Endothelial cell of hepatic sinusoid (primary cell): ENCODE measurements around the gene VGLL4.
"Not testable (repeated sequence)": the region's sequence is repeated elsewhere in the genome, so short reads cannot be mapped to it uniquely, and the experiment has no call there.

Source experiments
- in situ Hi-C: cut with HindIII; loops from 2 replicates; pipeline ENCODE4 v1.10.0; 2017; ENCODE audit warnings: low sequenced_read_pairs

Gene VGLL4

DNA sequence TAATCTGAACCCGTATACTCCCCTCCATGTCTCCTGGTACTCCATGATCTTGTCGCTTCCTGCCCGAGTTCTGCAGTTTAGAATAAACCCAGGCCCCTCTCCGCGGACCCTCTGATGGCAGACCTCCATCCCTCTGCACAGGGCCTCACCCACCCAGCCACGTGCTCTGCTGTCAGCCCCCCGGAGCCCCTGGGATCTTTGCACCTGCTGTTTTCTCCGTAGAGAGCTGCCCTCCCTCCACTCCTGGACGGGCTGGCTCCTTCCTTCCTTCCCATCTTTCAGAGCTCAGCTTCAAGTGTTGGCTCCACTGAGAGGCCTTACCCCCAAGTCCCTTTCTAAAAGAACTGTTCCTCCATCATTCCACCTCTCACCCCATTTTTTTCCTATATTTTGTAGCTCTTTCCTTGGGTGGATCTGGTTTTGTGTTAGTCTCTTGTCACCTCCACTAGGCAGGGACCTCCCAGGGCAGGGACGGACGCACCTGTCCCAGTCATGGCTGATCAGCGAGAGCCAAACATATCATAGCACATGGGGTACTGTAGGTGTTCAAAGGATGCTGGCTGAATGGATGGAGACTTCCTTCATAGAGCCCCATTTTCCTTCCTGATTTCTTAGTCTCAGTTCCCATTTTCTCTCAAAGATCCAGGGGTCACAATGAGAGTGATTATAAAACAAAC, 106.6 kb downstream of the VGLL4 start:
- in situ Hi-C loops: no loop called here

DNA sequence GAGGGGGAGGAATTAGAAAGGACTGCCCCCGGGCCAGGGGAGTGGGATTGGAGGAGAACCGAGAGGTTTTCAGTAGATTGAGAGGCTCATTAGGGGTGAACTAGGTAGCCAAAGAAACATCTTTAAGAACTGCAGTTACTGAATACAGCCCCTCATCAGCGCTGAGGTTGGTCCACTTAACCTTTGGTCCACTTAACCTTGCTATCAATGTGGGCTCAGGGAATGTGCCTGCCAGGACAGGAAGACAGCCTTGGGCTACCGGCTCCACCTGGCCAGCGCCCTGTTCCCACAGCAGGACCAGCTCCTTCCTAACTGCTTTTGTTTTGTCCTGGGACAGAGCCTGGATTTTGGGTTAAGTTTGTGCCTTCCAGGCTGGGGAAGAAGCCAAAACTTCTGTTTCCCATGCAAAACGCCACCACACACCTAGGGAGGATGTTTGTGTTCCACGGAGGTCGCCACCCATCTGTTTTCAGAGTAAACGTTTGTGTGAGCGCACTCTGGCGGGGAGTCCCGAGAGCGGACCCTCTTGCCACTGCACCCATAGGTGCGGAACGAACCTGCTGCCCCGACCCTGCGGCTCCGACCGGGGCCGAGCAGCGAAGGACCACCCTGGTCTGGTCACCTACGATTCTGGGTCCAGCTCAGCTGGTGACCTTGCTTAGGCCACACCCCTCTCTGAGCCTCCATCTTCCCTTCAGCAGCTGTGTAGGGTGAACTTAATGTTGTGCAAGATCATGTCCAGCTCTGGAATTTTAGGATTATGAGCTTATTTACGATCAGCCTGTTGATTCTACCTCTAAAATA, 107.4 kb downstream of the VGLL4 start:
- in situ Hi-C loops: no loop called here

DNA sequence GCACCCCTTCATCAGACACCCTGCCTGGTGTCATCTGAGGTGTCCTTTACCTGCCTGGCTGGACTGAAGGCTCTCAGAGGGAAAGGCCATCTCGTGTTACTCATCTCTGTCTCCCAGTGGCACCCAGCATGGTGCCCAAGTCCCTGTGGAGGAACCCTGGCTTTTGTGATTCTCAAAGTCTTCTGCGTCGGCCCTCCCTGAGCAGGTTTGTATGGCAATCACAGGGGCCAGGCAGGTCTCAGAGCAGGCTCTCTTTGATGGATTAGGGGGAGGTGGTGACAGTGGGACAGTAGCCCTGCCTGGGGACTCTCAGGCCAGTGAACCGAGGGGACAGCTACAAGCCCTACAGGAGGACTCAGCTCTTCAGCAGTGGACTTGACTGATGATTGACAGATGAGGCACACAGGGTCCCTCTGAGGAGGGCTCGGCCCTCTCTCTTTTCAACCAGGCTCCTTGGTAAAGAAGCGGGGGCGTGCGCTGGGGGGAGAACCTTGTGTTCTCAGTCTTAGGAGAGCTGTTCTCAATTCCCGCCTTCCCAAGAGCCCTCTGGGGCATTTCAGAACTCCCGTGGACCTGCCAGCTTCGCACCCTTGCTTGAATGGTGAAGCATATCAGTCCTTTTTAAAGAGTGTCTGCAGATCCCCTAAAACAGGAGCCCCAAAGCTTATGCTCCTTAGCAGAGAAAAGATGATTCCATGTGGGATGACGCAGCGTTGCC, 108.3 kb downstream of the VGLL4 start:
- in situ Hi-C loops: no loop called here

DNA sequence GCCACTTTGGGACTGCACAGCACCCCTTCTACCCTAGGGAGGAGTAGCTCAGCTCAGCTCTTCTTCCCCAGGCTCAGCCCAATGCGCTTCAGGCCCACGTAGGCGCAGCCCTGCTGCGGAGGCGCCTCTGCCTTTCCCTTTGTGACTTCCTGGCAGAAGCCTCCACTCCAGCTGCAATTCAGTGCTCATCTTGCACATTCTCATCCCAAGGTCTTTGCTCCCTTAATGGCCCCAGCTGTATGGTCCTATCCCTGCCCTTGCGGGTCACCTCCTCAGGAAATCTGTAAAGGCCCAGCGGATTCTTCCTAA, 109.0 kb downstream of the VGLL4 start:
- in situ Hi-C loops: no loop called here

DNA sequence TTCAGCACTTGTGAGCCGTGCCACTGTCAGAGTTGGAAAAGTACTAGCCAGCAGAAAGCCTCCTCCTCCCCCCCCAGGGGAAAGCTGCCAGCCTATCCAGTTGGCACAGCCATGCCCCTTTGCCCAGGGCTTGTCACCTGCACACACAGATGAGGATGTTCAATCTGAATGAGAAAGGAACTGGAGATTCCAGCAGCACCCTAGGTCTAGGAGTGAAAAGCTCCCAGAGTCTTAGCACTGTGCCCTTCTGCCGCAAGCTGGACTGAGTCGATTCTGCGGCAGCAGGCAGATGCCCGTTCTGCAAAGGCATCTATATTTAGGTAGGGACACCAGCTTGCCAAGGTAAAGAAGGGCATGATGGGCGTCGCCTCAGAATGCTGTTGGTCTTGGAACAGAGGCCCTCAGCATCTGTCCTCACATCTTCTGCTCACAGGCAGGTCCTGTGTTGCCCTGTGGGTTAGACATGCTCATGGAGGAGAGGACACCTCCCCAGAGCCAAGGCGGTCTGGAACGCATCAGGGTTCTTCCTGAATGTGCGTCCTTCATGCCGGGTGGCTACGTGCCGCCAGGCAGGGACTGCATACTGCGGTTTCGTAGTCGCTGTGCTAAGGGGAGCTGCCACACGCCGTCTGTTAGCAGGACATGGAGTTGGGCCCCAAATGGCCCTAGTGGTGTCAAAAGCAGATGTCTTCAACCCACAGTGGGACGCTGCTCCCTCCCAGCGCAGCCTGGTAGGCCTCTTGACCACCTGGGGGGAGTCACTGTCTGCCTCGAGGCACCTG, 109.5 kb downstream of the VGLL4 start:
- in situ Hi-C loops: no loop called here

DNA sequence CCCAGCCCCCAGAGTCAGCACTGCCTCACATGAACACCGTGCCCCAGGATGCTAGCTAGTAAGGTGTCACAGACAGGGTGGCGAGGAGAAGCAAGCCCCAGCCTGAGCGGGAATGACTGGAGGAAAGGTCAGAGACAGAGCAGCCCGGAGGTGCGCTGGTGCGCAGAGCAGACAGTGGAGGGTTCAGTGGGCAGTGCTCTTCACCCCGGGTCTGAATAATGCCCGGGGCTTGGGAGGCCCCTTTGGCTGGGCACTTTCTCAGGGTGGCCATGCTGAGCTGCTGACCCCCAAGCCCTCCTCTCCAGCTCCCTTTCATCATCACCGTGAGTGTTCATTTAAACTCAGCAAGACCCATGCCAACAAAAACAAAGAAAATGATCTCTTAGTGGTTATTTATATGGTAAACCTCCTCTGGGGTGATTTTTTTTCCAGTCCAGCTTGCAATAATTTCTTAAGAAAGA, 110.8 kb downstream of the VGLL4 start:
- in situ Hi-C loops: no loop called here

DNA sequence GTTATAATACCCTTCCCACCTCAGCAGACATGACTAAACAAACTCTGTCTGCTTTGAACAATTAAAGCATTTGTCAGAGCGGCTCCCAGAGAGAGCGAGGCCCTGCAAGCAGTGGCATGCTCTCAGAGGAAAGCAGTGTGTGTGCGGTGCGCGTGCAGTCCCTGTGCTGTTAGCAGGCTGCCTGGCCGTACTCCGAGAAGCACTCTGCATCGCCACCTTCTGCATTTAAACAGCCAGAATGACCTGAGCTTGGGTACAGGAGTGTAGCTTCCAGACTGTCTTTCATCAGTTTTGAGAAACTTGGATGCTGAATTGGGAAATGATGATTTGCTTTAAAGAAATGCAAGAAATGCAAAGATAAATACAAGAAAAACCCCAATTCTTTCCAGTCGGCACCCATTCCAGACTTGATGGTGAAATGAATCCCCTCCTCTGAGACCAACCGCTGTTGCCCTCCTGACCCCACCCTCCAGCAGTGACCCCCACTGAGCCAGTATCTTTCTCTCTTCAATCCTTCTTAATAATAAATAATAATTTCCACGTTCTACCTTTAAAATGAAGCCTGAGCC, 113.5 kb downstream of the VGLL4 start:
- in situ Hi-C loops: no loop called here

DNA sequence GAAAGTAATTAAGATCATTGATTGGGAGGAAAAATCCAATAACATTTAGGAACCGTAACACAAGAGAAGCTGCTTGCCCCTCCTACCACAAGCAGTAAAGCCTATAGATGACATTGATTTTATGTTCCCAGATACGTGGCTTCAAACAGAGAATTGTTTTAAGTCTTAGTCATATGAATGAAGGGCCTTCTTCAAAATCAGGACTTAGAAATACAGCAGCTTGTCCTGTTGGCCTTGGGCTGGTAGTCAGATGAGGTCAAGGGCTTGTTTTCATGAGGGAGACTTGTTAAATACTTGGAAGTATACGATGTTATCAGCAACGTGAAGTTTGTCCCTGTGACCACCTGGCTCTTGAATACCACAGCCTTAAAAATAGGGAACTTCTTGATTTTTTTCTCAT, 114.4 kb downstream of the VGLL4 start:
- in situ Hi-C loops: no loop called here

DNA sequence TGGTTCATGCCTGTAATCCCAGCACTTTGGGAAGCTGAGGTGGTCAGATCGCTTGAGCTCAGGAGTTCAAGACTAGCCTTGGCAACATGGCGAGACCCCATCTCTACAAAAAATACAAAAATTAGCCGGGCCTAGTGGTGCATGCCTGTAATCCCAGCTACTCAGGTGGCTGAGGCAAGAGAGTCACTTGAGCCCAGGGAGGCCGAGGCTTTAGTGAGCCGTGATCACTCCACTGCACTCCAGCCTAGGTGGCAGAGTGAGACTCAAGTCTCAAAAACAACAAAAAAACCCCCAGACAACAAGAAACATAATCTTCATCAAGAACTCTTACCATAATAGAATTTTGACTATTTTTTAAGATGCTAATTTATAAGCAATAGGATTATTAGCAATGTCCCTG, 117.6 kb downstream of the VGLL4 start:
- in situ Hi-C loops: not testable (repeated sequence)

DNA sequence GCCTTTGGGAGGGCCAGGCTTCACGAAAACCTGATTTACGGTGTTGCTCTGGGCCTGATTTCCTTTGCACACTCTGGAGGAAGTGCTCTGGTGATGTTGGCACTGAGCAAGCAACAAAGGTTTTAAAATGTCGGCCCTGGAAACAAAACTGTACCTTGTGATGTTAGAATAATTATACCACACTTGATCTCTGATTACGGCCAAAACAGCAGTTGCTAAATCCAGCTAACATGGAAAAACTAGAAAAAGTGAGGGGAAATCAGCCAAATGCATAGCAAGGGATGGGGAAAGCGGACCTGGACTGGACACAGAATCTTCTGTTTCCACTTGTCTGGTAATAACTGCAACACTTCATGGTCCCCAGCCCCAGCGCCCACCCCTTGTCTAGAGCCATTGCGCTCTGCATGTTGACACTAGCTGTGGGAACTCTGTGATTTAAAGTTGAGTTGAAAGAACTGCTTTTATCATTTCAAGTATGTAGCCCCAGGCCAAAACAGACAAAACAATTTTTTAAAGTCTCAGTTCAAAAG, 120.1 kb downstream of the VGLL4 start:
- in situ Hi-C loops: loop anchor here (5.0 kb wide), 1 partner anchor 91 kb away; no protein-coding TSS in a partner anchor

DNA sequence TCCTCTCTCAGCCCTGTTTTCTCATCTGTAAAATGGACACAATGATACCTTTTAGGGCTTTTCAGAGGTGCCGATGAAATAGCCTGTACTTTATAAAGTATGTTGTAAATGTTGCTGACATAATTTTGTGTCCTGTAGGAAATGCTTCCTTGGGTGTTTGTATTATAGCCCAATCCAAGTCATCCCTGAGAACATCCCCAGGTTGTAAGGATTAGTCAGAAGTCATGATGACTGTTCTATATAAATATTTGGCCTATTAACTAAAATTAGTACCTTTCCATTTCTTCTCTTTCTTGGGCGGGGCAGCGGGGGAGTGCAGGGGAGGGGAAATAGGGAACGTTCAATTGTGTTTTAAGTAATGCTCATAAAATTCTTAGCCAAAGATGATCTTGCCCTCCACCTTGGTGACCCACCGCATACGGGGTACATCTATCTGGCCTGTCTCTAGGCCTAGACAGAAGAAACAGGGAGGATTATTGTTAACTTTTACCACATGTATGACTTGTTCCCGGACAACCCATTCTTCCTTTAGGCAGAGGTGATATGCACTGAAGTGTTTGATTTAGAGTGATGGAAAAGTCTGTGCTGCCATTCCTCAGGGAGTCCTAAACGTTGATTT, 120.7 kb downstream of the VGLL4 start:
- in situ Hi-C loops: loop anchor here (5.0 kb wide), 1 partner anchor 91 kb away; no protein-coding TSS in a partner anchor

DNA sequence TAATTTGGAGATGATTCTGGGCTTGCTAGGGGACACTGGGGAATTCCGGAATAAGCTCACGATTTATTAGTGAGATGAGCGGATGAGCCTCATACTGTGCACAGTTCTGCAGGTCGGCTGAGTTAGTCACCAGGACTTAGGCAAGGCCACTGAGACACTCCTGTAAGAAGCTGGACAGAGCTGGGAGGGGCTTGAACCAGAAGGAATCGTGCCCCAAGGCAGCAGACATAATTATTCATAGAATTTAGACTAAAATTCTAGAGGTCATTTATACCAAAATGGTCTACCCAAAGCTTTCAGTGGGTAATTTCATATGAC, 121.4 kb downstream of the VGLL4 start:
- in situ Hi-C loops: loop anchor here (5.0 kb wide), 1 partner anchor 90 kb away; no protein-coding TSS in a partner anchor

DNA sequence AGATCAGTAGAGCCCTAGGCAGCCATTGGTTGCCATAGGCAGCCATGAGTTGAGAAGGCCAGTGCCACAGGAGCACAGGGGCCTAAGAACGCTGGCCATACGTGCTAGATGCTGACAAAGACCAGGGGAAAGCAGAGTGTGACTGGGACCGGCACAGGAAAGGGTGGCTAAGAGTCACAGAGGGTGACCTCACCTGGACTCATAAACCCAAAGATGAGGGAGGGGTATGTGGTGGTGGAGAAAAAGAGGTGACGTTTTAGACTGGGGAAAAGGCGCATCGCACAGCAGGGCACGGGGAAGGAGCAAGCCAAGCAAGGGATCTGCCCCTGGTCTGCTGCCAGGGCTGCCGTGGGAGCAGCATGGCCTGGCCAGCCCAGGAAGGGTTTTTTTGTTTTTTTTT, 122.5 kb downstream of the VGLL4 start:
- in situ Hi-C loops: loop anchor here (5.0 kb wide), 1 partner anchor 89 kb away; no protein-coding TSS in a partner anchor

DNA sequence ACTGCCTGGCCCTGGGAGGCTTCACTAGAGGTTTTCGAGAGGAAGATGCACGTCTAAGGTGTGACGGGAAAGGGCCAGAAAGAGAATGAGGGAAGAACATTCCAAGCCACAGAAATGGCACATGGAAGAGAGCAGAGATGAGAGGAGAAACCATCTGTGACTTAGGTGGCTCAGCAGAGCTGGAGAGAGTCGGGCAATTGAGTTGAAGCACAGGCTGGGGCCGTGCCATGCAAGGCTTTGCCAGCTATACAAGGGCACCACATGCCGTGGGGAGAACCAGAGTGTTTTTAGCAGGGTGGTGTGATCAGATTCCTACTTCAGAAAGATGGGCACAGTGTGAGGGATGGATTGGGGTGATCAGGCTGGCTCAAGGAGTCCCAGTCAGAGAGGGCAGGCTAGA, 126.1 kb downstream of the VGLL4 start:
- in situ Hi-C loops: no loop called here

DNA sequence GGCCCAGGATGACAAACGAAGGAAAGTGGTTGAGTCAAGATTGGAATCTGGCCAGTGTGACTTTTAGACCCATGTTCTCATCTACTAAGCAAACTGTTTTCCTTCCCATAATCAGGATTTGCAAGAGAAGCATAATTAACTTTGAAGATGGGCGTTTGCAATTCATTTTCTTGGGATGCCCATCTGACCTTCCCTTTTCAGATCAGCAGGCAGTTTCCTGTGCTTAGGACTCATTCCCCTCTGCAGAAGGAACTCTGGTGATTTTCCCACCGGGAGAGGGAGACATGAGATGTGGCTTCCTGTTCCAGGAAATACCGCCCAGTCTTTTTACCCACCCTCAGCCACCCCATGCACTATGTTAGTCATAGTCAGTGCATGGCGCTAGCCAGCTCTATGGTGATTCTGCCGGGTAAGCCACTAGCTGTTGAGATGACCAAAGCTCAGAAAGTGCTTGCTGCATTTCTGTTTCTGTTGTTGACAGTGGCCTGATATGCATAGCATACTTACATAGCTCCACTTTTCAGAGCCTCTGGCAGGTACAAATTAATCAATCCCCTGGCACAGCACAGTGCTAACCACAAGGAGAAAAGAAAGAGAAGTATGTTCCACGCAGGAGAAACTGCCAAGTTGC, 129.4 kb downstream of the VGLL4 start:
- in situ Hi-C loops: no loop called here

DNA sequence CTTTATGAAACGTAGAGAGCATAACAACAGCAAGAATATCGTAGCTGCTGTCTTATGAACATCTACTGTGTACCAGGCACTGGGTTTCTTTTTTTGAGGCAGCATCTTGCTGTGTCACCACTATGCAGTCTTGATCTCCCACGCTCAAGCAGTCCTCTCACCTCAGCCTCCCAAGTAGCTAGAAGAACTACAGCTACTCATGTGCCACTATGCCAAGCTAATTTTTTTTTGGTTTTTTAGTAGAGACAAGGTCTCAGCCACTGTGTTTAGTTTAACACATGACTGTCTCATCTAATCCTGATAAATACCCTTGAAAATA, 129.9 kb downstream of the VGLL4 start:
- in situ Hi-C loops: no loop called here

DNA sequence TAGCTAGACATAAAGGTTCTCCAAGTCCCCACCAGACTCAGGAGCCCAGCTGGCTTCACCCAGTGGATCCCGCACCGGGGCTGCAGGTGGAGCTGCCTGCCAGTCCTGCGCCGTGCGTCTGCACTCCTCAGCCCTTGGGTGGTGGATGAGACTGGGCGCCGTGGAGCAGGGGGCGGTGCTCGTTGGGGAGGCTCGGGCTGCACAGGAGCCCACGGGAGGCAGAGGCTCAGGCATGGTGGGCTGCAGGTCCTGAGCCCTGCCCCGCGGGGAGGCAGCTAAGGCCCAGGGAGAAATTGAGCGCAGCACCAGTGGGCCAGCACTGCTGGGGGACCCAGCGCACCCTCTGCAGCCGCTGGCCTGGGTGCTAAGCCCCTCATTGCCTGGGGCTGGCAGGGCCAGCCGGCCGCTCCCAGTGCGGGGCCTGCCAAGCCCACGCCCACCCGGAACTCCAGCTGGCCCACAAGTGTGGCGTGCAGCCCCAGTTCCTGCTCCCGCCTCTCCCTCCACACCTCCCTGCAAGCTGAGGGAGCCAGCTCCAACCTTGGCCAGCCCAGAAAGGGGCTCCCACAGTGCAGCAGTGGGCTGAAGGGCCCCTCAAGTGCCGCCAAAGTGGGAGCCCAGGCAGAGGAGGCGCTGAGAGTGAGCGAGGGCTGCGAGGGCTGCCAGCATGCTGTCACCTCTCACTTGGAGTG, 130.4 kb downstream of the VGLL4 start:
- in situ Hi-C loops: not testable (repeated sequence)

DNA sequence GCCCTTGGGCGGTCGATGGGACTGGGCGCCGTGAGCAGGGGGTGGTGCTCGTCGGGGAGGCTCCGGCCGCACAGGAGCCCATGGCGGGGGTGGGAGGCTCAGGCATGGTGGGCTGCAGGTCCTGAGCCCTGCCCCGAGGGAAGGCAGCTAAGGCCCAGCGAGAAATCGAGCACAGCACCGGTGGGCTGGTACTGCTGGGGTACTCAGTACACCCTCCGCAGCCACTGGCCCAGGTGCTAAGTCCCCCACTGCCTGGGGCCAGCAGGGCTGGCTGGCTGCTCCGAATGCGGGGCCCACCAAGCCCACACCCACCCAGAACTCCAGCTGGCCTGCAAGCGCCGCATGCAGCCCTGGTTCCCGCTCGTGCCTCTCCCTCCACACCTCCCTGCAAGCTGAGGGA, 132.1 kb downstream of the VGLL4 start:
- in situ Hi-C loops: not testable (repeated sequence)

DNA sequence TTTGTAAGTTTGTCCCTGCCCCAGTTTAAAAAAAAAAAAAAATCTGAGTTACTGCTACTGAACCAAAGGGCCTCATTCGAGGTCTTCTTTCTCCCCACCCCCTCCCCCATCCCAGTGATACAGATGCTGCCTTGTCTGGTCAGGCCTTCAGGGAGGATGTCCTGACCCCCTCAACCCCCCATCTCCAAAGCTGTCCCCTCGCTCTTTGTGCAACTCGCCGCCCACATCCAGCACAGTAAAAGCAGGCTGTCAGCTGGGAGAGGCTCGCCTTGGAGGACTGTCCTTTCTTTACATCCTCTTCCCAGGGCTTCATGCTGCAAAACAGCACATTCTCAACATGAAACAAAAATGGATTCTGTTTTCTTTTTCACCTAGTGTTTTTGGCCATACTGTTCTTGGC, 133.4 kb downstream of the VGLL4 start:
- in situ Hi-C loops: no loop called here
